ENCODE measurements around the gene LRP8.

The LRP8 gene

GRCh38 chr1:53368314-53369033 is 40.6 kb upstream of the LRP8 start:
- H3K9me2 ChIP-seq (replicated peaks; ENCODE audit: insufficient read depth, low read length), result no peaks in the 10 kb centered on the region
- H3K4me1 ChIP-seq (ENCODE audit: low read length), result peaks cover 8% of the 10 kb centered on the region
- no peak overlapping the region for H3K4me3 ChIP-seq (ENCODE audit: low read length)
- no peaks in the 10 kb centered on the region for H4K20me1 ChIP-seq (ENCODE audit: insufficient read depth, low read length)
- H3K79me2 ChIP-seq (ENCODE audit: low read length), result no peaks in the 10 kb centered on the region
- no peaks in the 10 kb centered on the region for H3K36me3 ChIP-seq (replicated peaks; ENCODE audit: insufficient read depth, low read length)
- H3F3A ChIP-seq (ENCODE audit: insufficient read depth, low read length), result no peaks in the 10 kb centered on the region
- H3K27me3 ChIP-seq (replicated peaks; ENCODE audit: insufficient read depth, low read length), result no peaks in the 10 kb centered on the region
- no peaks in the 10 kb centered on the region for H3K9me3 ChIP-seq (replicated peaks; ENCODE audit: insufficient read depth, low read length)
- peak overlapping the region; percentile 61 for H2AFZ ChIP-seq (ENCODE audit: low read length)
- H3K27ac ChIP-seq (ENCODE audit: low read length), result peak overlapping the region; percentile 37; the same call in 1 of the 2 replicates
- TF ChIP-seq CTCF (IDR thresholded peaks at IDR 0.05; ENCODE audit: low read length) (no peak), EZH2 (optimal IDR thresholded peaks at IDR 0.05; ENCODE audit: low read depth, low read length) (no peak), EZH2phosphoT487 (IDR thresholded peaks at IDR 0.05; ENCODE audit: low read length) (no peak)
- H3K9ac ChIP-seq (ENCODE audit: low read length), result no peak overlapping the region
- DNase-seq, result no peak
- H3K4me2 ChIP-seq (ENCODE audit: low read depth, low read length), result peak overlapping the region; percentile 66

- TF ChIP-seq EZH2phosphoT487 (IDR thresholded peaks at IDR 0.05; ENCODE audit: low read length), result no peak
- TF ChIP-seq EZH2 (optimal IDR thresholded peaks at IDR 0.05; ENCODE audit: low read depth, low read length), result no peak
- TF ChIP-seq CTCF (IDR thresholded peaks at IDR 0.05; ENCODE audit: low read length), result no peak
- no peaks in the 10 kb centered on the region for H3K9me3 ChIP-seq (replicated peaks; ENCODE audit: insufficient read depth, low read length)
These were observed 39.8 kb upstream of the LRP8 start for GRCh38 chr1:53367503-53368313.

GRCh38 chr1:53366901-53367502 is 39.1 kb upstream of the LRP8 start:
- Histone ChIP-seq H3K27ac (ENCODE audit: low read length) (no peak overlapping the region), H3K4me3 (ENCODE audit: low read length) (no peak overlapping the region)

More at GRCh38 chr1:53367503-53368313, 39.8 kb upstream of the LRP8 start:
- peak; percentile 69 for DNase-seq
- peak overlapping the region; percentile 61 for H2AFZ ChIP-seq (ENCODE audit: low read length)
- no peaks in the 10 kb centered on the region for H3K9me2 ChIP-seq (replicated peaks; ENCODE audit: insufficient read depth, low read length)
- peak overlapping the region; percentile 27; the same call in 1 of the 2 replicates for H3K4me3 ChIP-seq (ENCODE audit: low read length)
- no peaks in the 10 kb centered on the region for H3K79me2 ChIP-seq (ENCODE audit: low read length)
- peaks cover 8% of the 10 kb centered on the region for H3K4me1 ChIP-seq (ENCODE audit: low read length)
- no peaks in the 10 kb centered on the region for H3F3A ChIP-seq (ENCODE audit: insufficient read depth, low read length)
- H3K27me3 ChIP-seq (replicated peaks; ENCODE audit: insufficient read depth, low read length), result no peaks in the 10 kb centered on the region
- no peaks in the 10 kb centered on the region for H4K20me1 ChIP-seq (ENCODE audit: insufficient read depth, low read length)
- peak overlapping the region; percentile 66 for H3K4me2 ChIP-seq (ENCODE audit: low read depth, low read length)
- peak overlapping the region; percentile 37; the same call in 1 of the 2 replicates for H3K27ac ChIP-seq (ENCODE audit: low read length)
- H3K36me3 ChIP-seq (replicated peaks; ENCODE audit: insufficient read depth, low read length), result no peaks in the 10 kb centered on the region
- peak overlapping the region; percentile 3; the same call in 1 of the 2 replicates for H3K9ac ChIP-seq (ENCODE audit: low read length)

More at GRCh38 chr1:53366901-53367502, 39.1 kb upstream of the LRP8 start:
- no peaks in the 10 kb centered on the region for H3K9me3 ChIP-seq (replicated peaks; ENCODE audit: insufficient read depth, low read length)
- H3K9ac ChIP-seq (ENCODE audit: low read length), result no peak overlapping the region; the same call in 1 of the 2 replicates
- no peak for DNase-seq
- H3K27me3 ChIP-seq (replicated peaks; ENCODE audit: insufficient read depth, low read length), result no peaks in the 10 kb centered on the region
- no peaks in the 10 kb centered on the region for H3K36me3 ChIP-seq (replicated peaks; ENCODE audit: insufficient read depth, low read length)
- H3F3A ChIP-seq (ENCODE audit: insufficient read depth, low read length), result no peaks in the 10 kb centered on the region
- peaks cover 8% of the 10 kb centered on the region for H3K4me1 ChIP-seq (ENCODE audit: low read length)
- TF ChIP-seq EZH2phosphoT487 (IDR thresholded peaks at IDR 0.05; ENCODE audit: low read length) (no peak), EZH2 (optimal IDR thresholded peaks at IDR 0.05; ENCODE audit: low read depth, low read length) (no peak), CTCF (IDR thresholded peaks at IDR 0.05; ENCODE audit: low read length) (no peak)
- H4K20me1 ChIP-seq (ENCODE audit: insufficient read depth, low read length), result no peaks in the 10 kb centered on the region
- peak overlapping the region; percentile 66; the same call in 1 of the 2 replicates for H3K4me2 ChIP-seq (ENCODE audit: low read depth, low read length)
- H3K9me2 ChIP-seq (replicated peaks; ENCODE audit: insufficient read depth, low read length), result no peaks in the 10 kb centered on the region
- no peak overlapping the region; the same call in 1 of the 2 replicates for H2AFZ ChIP-seq (ENCODE audit: low read length)
- no peaks in the 10 kb centered on the region for H3K79me2 ChIP-seq (ENCODE audit: low read length)

Measured in MM.1S (cell line).